Neural cell (in vitro differentiated cells): ENCODE results near the gene SORL1-AS1.

ENCODE experiments used
- H2AFZ ChIP-seq: fragments of 200-600, 300-800 bp; sonication (generic), shearing (Covaris generic); 2 replicates; pipeline ENCODE4 v1.6.0; 2014; ENCODE audit warnings: low read depth, mild to moderate bottlenecking, antibody characterized with exemption, low read length, moderate library complexity
- H3F3A ChIP-seq: fragments of 200-600 bp; shearing (Covaris generic); 2 replicates; pipeline ENCODE4 v1.6.1; 2016; ENCODE audit warnings: mild to moderate bottlenecking, moderate library complexity, mixed read lengths, antibody characterized with exemption, low read length; ENCODE audit not compliant: insufficient read depth, poor library complexity, severe bottlenecking
- H3K27ac ChIP-seq: fragments of 200-600, 300-800 bp; sonication (generic), shearing (Covaris generic); 2 replicates; pipeline ENCODE4 v1.5.1; 2014; ENCODE audit warnings: mild to moderate bottlenecking, low read length, moderate library complexity
- H3K27me3 ChIP-seq: fragments of 300-800, 200-600 bp; sonication (generic), shearing (Covaris generic); 2 replicates; pipeline ENCODE4 v1.6.0; 2014; ENCODE audit warnings: mild to moderate bottlenecking, low read depth, low read length, moderate library complexity; ENCODE audit not compliant: insufficient read depth
- H3K36me3 ChIP-seq: fragments of 300-800, 200-600 bp; sonication (generic), shearing (Covaris generic); 2 replicates; pipeline ENCODE4 v1.5.1; 2014; ENCODE audit warnings: mild to moderate bottlenecking, antibody characterized with exemption, low read length, moderate library complexity; ENCODE audit not compliant: insufficient read depth
- H3K4me2 ChIP-seq: fragments of 300-800, 200-600 bp; sonication (generic), shearing (Covaris generic); 2 replicates; pipeline ENCODE4 v1.6.0; 2014; ENCODE audit warnings: mild to moderate bottlenecking, low read length
- H3K4me3 ChIP-seq: fragments of 300-800, 200-600 bp; sonication (generic), shearing (Covaris generic); 2 replicates; pipeline ENCODE4 v1.5.1; 2014; ENCODE audit warnings: mild to moderate bottlenecking, low read length, moderate library complexity
- H3K79me2 ChIP-seq: fragments of 200-600 bp; shearing (Covaris generic); replicated peaks from 2 replicates; pipeline ENCODE4 v1.6.0; 2014; ENCODE audit warnings: mild to moderate bottlenecking, low read length, moderate library complexity; ENCODE audit not compliant: insufficient read depth
- H3K9ac ChIP-seq: fragments of 300-800, 200-600 bp; sonication (generic), shearing (Covaris generic); 2 replicates; pipeline ENCODE4 v1.6.1; 2016; ENCODE audit warnings: mild to moderate bottlenecking, low read length, mixed read lengths
- H3K9me2 ChIP-seq: fragments of 200-600 bp; shearing (Covaris generic); 2 replicates; pipeline ENCODE4 v1.6.1; 2016; ENCODE audit warnings: mild to moderate bottlenecking, low read length, mixed read lengths; ENCODE audit not compliant: insufficient read depth
- H3K9me3 ChIP-seq: fragments of 200-600, 300-800 bp; sonication (generic), shearing (Covaris generic); 2 replicates; pipeline ENCODE4 v1.6.1; 2016; ENCODE audit warnings: mild to moderate bottlenecking, mixed run types, low read length, moderate library complexity, mixed read lengths
- H4K20me1 ChIP-seq: fragments of 200-600 bp; shearing (Covaris generic); 2 replicates; pipeline ENCODE4 v1.6.1; 2016; ENCODE audit warnings: mild to moderate bottlenecking, mixed run types; ENCODE audit not compliant: insufficient read depth
- CTCF ChIP-seq: fragments of 450-650 bp; IDR thresholded peaks from 2 replicates; pipeline ENCODE4 v1.5.1; 2014; ENCODE audit warnings: antibody characterized with exemption, mild to moderate bottlenecking, moderate library complexity; ENCODE audit not compliant: poor library complexity, severe bottlenecking
- EP300 ChIP-seq: fragments of 450-650 bp; conservative IDR thresholded peaks from 2 replicates; pipeline ENCODE4 v1.6.1; 2014; ENCODE audit warnings: antibody characterized with exemption, mild to moderate bottlenecking, moderate library complexity; ENCODE audit not compliant: poor library complexity, severe bottlenecking
- EZH2 ChIP-seq: fragments of 200-600, 300-800 bp; shearing (Covaris generic), sonication (generic); IDR thresholded peaks from 2 replicates; pipeline ENCODE4 v1.6.1; 2014; ENCODE audit warnings: antibody characterized with exemption, low read length, borderline replicate concordance, mild to moderate bottlenecking; ENCODE audit not compliant: insufficient read depth, poor library complexity, severe bottlenecking
- MXI1 ChIP-seq: fragments of 450-650 bp; conservative IDR thresholded peaks from 2 replicates; pipeline ENCODE4 v1.6.1; 2014; ENCODE audit warnings: antibody characterized with exemption, mild to moderate bottlenecking; ENCODE audit not compliant: poor library complexity, severe bottlenecking
- POLR2AphosphoS5 ChIP-seq: IDR thresholded peaks from 2 replicates; pipeline ENCODE4 v1.6.1; 2012
- RAD21 ChIP-seq: fragments of 450-650 bp; conservative IDR thresholded peaks from 2 replicates; pipeline ENCODE4 v1.6.1; 2014; ENCODE audit warnings: antibody characterized with exemption, mild to moderate bottlenecking, moderate library complexity
- REST ChIP-seq: IDR thresholded peaks from 2 replicates; pipeline ENCODE4 v1.6.1; 2012; ENCODE audit warnings: borderline replicate concordance
- SMC3 ChIP-seq: fragments of 450-650 bp; conservative IDR thresholded peaks from 2 replicates; pipeline ENCODE4 v1.6.1; 2014; ENCODE audit warnings: antibody characterized with exemption, mild to moderate bottlenecking, moderate library complexity; ENCODE audit not compliant: poor library complexity
- TAF1 ChIP-seq: IDR thresholded peaks from 2 replicates; pipeline ENCODE4 v1.6.1; 2012; ENCODE audit warnings: low read depth

SORL1-AS1 gene

GRCh38 chr11:121497176-121497998, 44.6 kb upstream of the SORL1-AS1 start:
- Histone ChIP-seq H2AFZ (no peak overlapping the region), H3K36me3 (no peaks in the 10 kb centered on the region), H3K9me3 (no peaks in the 10 kb centered on the region), H3K79me2 (no peaks in the 10 kb centered on the region), H3K4me2 (no peak overlapping the region), H3K27ac (no peak overlapping the region), H4K20me1 (no peaks in the 10 kb centered on the region), H3K9me2 (no peaks in the 10 kb centered on the region), H3K4me3 (no peak overlapping the region), H3F3A (no peaks in the 10 kb centered on the region), H3K27me3 (no peaks in the 10 kb centered on the region), H3K9ac (no peak overlapping the region)
- no peak for TF ChIP-seq POLR2AphosphoS5
- TF ChIP-seq TAF1 = no peak

GRCh38 chr11:121494355-121495099, 41.8 kb upstream of the SORL1-AS1 start:
- H3K27ac ChIP-seq = no peak overlapping the region
- no peak for TF ChIP-seq EZH2
- no peak for TF ChIP-seq CTCF
- TF ChIP-seq EP300 = no peak
- no peak for TF ChIP-seq POLR2AphosphoS5
- TF ChIP-seq RAD21 = no peak
- no peak for TF ChIP-seq TAF1
- no peak for TF ChIP-seq MXI1
- TF ChIP-seq REST = no peak
- TF ChIP-seq SMC3 = no peak
- H4K20me1 ChIP-seq = no peaks in the 10 kb centered on the region
- H3K9ac ChIP-seq = no peak overlapping the region
- no peaks in the 10 kb centered on the region for H3K27me3 ChIP-seq
- H3K79me2 ChIP-seq = no peaks in the 10 kb centered on the region
- no peak overlapping the region for H3K4me2 ChIP-seq
- H3K9me3 ChIP-seq = no peaks in the 10 kb centered on the region
- H3K36me3 ChIP-seq = no peaks in the 10 kb centered on the region
- no peaks in the 10 kb centered on the region for H3F3A ChIP-seq
- H3K4me3 ChIP-seq = no peak overlapping the region
- no peak overlapping the region for H2AFZ ChIP-seq
- H3K9me2 ChIP-seq = no peaks in the 10 kb centered on the region
